ENCODE data around the gene MPL. TPM values are rescaled to one million over a fixed set of nuclear protein-coding genes. Genes with fewer than 3 reads are reported as not detected.

Gene MPL
- total RNA-seq, 2 experiments from 2014 or later = not detected

GRCh38 chr1:43318831-43319230 lies 18.8 kb upstream of the MPL start:
- CTCF ChIA-PET = interaction anchor here (0.7 kb wide), 1 partner anchor 477 kb away, joined by 5 read pairs; no protein-coding TSS in a partner anchor
- no peaks in the 10 kb centered on the region for H3K27me3 Mint-ChIP-seq (ENCODE audit: low read depth)
- H3K27ac Mint-ChIP-seq = no peak overlapping the region

GRCh38 chr1:43319288-43319687 lies 18.3 kb upstream of the MPL start:
- H3K4me1 Mint-ChIP-seq (ENCODE audit: low read depth) = no peaks in the 10 kb centered on the region
- no peak for DNase-seq
- no peak overlapping the region for H3K27ac Mint-ChIP-seq
- intact Hi-C loops (cut with micrococcal nuclease) = no loop called here
- peaks cover under 1% of the 10 kb centered on the region for H3K36me3 Mint-ChIP-seq (ENCODE audit: low read depth)
- H3K4me3 Mint-ChIP-seq = no peak overlapping the region
- no peaks in the 10 kb centered on the region for H3K27me3 Mint-ChIP-seq (ENCODE audit: low read depth)
- CTCF ChIA-PET = no interaction called here
- H3K9me3 Mint-ChIP-seq = peaks cover 2% of the 10 kb centered on the region

More at GRCh38 chr1:43318831-43319230, 18.8 kb upstream of the MPL start:
- Mint-ChIP-seq H3K4me1 (ENCODE audit: low read depth) (no peaks in the 10 kb centered on the region), H3K9me3 (no peaks in the 10 kb centered on the region), H3K36me3 (ENCODE audit: low read depth) (no peaks in the 10 kb centered on the region), H3K4me3 (no peak overlapping the region)
- intact Hi-C loops (cut with micrococcal nuclease) = no loop called here
- no peak for DNase-seq

GRCh38 chr1:43319766-43320165 lies 17.9 kb upstream of the MPL start:
- Mint-ChIP-seq H3K4me1 (ENCODE audit: low read depth) (no peaks in the 10 kb centered on the region), H3K27me3 (ENCODE audit: low read depth) (no peaks in the 10 kb centered on the region), H3K9me3 (peaks cover 6% of the 10 kb centered on the region), H3K4me3 (no peak overlapping the region), H3K27ac (no peak overlapping the region), H3K36me3 (ENCODE audit: low read depth) (peaks cover 6% of the 10 kb centered on the region)
- DNase-seq = no peak
- intact Hi-C loops (cut with micrococcal nuclease) = no loop called here
- CTCF ChIA-PET = no interaction called here

- peaks cover 14% of the 10 kb centered on the region for H3K9me3 Mint-ChIP-seq
- H3K27ac Mint-ChIP-seq = no peak overlapping the region
- CTCF ChIA-PET = interaction anchor here (0.6 kb wide), 1 partner anchor 36 kb away, joined by 3 read pairs; no protein-coding TSS in a partner anchor
- intact Hi-C loops (cut with micrococcal nuclease) = no loop called here
- H3K27me3 Mint-ChIP-seq (ENCODE audit: low read depth) = no peaks in the 10 kb centered on the region
- no peak for DNase-seq
- peaks cover 7% of the 10 kb centered on the region for H3K36me3 Mint-ChIP-seq (ENCODE audit: low read depth)
- no peaks in the 10 kb centered on the region for H3K4me1 Mint-ChIP-seq (ENCODE audit: low read depth)
- no peak overlapping the region for H3K4me3 Mint-ChIP-seq
These were observed 16.2 kb upstream of the MPL start for GRCh38 chr1:43321331-43321891.

GRCh38 chr1:43322506-43322905 lies 15.1 kb upstream of the MPL start:
- CTCF ChIA-PET = no interaction called here
- H3K27me3 Mint-ChIP-seq (ENCODE audit: low read depth) = no peaks in the 10 kb centered on the region
- H3K4me1 Mint-ChIP-seq (ENCODE audit: low read depth) = no peaks in the 10 kb centered on the region
- peaks cover 7% of the 10 kb centered on the region for H3K36me3 Mint-ChIP-seq (ENCODE audit: low read depth)
- peaks cover 14% of the 10 kb centered on the region for H3K9me3 Mint-ChIP-seq
- H3K27ac Mint-ChIP-seq = no peak overlapping the region
- no peak overlapping the region for H3K4me3 Mint-ChIP-seq
- intact Hi-C loops (cut with micrococcal nuclease) = no loop called here
- DNase-seq = no peak

GRCh38 chr1:43324810-43325209 lies 12.8 kb upstream of the MPL start:
- Mint-ChIP-seq H3K9me3 (peaks cover 16% of the 10 kb centered on the region), H3K27ac (no peak overlapping the region), H3K27me3 (ENCODE audit: low read depth) (no peaks in the 10 kb centered on the region), H3K4me1 (ENCODE audit: low read depth) (peaks cover 2% of the 10 kb centered on the region), H3K4me3 (no peak overlapping the region), H3K36me3 (ENCODE audit: low read depth) (peaks cover 7% of the 10 kb centered on the region)
- CTCF ChIA-PET = no interaction called here
- intact Hi-C loops (cut with micrococcal nuclease) = no loop called here
- DNase-seq = no peak

GRCh38 chr1:43325381-43325780 lies 12.2 kb upstream of the MPL start:
- CTCF ChIA-PET = no interaction called here
- no peaks in the 10 kb centered on the region for H3K27me3 Mint-ChIP-seq (ENCODE audit: low read depth)
- H3K4me1 Mint-ChIP-seq (ENCODE audit: low read depth) = peaks cover 7% of the 10 kb centered on the region
- intact Hi-C loops (cut with micrococcal nuclease) = no loop called here
- H3K36me3 Mint-ChIP-seq (ENCODE audit: low read depth) = peaks cover 7% of the 10 kb centered on the region
- DNase-seq = no peak
- no peak overlapping the region for H3K4me3 Mint-ChIP-seq
- H3K9me3 Mint-ChIP-seq = peaks cover 16% of the 10 kb centered on the region
- no peak overlapping the region for H3K27ac Mint-ChIP-seq

GRCh38 chr1:43327549-43328292 lies 9.9 kb upstream of the MPL start:
- H3K36me3 Mint-ChIP-seq (ENCODE audit: low read depth) = peaks cover 7% of the 10 kb centered on the region
- H3K27me3 Mint-ChIP-seq (ENCODE audit: low read depth) = no peaks in the 10 kb centered on the region
- no peak overlapping the region for H3K4me3 Mint-ChIP-seq
- CTCF ChIA-PET = no interaction called here
- H3K9me3 Mint-ChIP-seq = peaks cover 16% of the 10 kb centered on the region
- H3K4me1 Mint-ChIP-seq (ENCODE audit: low read depth) = peaks cover 11% of the 10 kb centered on the region
- no peak for DNase-seq
- intact Hi-C loops (cut with micrococcal nuclease) = no loop called here
- no peak overlapping the region for H3K27ac Mint-ChIP-seq

GRCh38 chr1:43329995-43330751 lies 7.4 kb upstream of the MPL start:
- no peak overlapping the region for H3K27ac Mint-ChIP-seq
- intact Hi-C loops (cut with micrococcal nuclease) = no loop called here
- CTCF ChIA-PET = interaction anchor here (1.1 kb wide), 1 partner anchor 356 kb away, joined by 3 read pairs; no protein-coding TSS in a partner anchor
- H3K9me3 Mint-ChIP-seq = peaks cover 6% of the 10 kb centered on the region
- H3K4me3 Mint-ChIP-seq = no peak overlapping the region
- H3K27me3 Mint-ChIP-seq (ENCODE audit: low read depth) = no peaks in the 10 kb centered on the region
- no peaks in the 10 kb centered on the region for H3K36me3 Mint-ChIP-seq (ENCODE audit: low read depth)
- H3K4me1 Mint-ChIP-seq (ENCODE audit: low read depth) = peaks cover 11% of the 10 kb centered on the region
- peak; percentile 76 for DNase-seq

GRCh38 chr1:43331688-43332087 lies 5.9 kb upstream of the MPL start:
- CTCF ChIA-PET = no interaction called here
- no peak overlapping the region for H3K27ac Mint-ChIP-seq
- H3K4me1 Mint-ChIP-seq (ENCODE audit: low read depth) = peaks cover 11% of the 10 kb centered on the region
- no peaks in the 10 kb centered on the region for H3K36me3 Mint-ChIP-seq (ENCODE audit: low read depth)
- intact Hi-C loops (cut with micrococcal nuclease) = no loop called here
- DNase-seq = no peak
- no peaks in the 10 kb centered on the region for H3K27me3 Mint-ChIP-seq (ENCODE audit: low read depth)
- H3K9me3 Mint-ChIP-seq = peaks cover 2% of the 10 kb centered on the region
- H3K4me3 Mint-ChIP-seq = no peak overlapping the region

GRCh38 chr1:43334453-43335205 lies 3.0 kb upstream of the MPL start:
- Mint-ChIP-seq H3K4me3 (no peak overlapping the region), H3K9me3 (no peaks in the 10 kb centered on the region), H3K27me3 (ENCODE audit: low read depth) (no peaks in the 10 kb centered on the region), H3K4me1 (ENCODE audit: low read depth) (peaks cover 11% of the 10 kb centered on the region), H3K27ac (no peak overlapping the region), H3K36me3 (ENCODE audit: low read depth) (no peaks in the 10 kb centered on the region)
- intact Hi-C loops (cut with micrococcal nuclease) = no loop called here
- no peak for DNase-seq
- CTCF ChIA-PET = no interaction called here

GRCh38 chr1:43338001-43338400 lies 383 bp downstream of the MPL start:
- intact Hi-C loops (cut with micrococcal nuclease) = no loop called here
- DNase-seq = no peak
- Mint-ChIP-seq H3K4me1 (ENCODE audit: low read depth) (no peaks in the 10 kb centered on the region), H3K4me3 (no peak overlapping the region), H3K27ac (no peak overlapping the region), H3K27me3 (ENCODE audit: low read depth) (no peaks in the 10 kb centered on the region), H3K9me3 (no peaks in the 10 kb centered on the region), H3K36me3 (ENCODE audit: low read depth) (no peaks in the 10 kb centered on the region)
- CTCF ChIA-PET = interaction anchor here (0.6 kb wide), 1 partner anchor 359 kb away, joined by 3 read pairs; no protein-coding TSS in a partner anchor
